NT2/D1 (cell line): Measurements from ENCODE around the gene ANTXR1.

Experiments used
- YY1 ChIP-seq: IDR thresholded peaks from 2 replicates; pipeline ENCODE4 v1.6.1; 2011; ENCODE audit not compliant: insufficient read length, insufficient read depth
- ZNF274 ChIP-seq: IDR thresholded peaks from 2 replicates; pipeline ENCODE4 v1.6.1; 2011; ENCODE audit warnings: mild to moderate bottlenecking, low read depth, low read length

DNA sequence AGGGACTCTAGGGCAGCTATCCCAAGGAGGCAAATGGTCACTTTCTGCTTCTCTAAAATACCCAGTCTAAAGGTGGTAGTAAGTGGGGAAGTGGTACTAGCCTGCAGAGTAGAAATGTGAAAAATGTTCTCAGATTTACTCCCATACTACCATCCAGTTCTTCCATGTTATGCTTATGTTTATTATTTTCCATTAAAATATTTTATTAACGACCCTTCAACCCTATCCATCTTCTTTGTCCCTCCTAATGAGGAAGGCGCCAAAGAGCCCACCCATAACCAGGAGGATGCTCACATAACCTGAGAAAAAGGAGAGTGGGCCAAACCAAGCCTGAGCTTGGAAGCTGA lies 153.5 kb downstream of the ANTXR1 start:
- TF ChIP-seq ZNF274 (no peak), YY1 (no peak)
